ENCODE data around the gene NPTX1.

NPTX1 gene

DNA sequence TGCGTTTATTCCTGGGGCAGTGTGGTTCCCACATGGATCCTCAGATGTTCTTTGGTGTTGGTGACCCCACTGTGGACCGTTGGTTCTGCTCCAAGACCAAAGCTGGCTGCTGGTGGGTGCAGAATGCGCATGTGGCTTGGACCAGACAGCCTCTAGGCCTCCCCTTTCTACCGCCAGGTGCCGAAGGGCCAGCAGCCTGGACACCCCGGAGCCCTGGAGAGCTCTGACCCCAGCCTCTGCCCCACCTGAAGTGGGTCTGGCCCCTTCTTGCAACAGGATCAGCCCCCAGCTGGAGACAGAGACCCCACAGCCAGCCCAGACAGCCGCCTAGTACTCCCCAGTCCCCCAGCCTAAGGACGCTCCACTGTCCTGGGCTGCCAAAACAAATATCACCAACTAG is 18.4 kb downstream of the NPTX1 start:
- no peak for DNase-seq (ENCODE audit: low spot score)

DNA sequence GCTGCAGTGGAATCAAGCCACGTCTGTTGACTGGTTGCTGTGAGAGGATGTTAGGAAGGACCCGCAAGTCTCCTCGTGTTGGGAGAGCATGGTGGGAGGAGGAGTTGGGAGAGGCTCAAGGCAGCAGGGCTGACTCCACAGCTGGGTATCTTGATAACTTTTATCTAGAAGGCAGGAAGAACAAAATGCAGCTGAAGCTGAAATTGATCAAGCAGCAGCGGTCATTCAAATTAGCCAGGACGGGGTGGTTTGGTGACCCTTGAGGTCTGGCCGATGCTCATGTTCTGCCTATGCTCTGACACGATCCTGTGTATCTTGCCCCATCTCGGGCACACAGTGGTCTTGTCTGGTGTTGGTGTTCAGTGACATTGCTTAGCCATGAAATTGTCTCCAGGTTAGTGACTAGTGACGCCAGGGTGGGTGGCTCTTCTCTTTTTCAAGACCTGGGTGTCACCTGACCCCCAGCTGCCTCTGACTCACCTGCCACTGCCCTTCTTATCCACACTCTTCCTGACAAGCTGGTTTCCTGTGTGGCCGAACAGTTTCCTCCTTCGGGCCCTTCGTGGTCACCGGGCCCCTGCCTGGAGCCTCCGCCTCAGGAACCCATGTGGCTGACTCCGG is 19.1 kb downstream of the NPTX1 start:
- DNase-seq (ENCODE audit: low spot score), result no peak

DNA sequence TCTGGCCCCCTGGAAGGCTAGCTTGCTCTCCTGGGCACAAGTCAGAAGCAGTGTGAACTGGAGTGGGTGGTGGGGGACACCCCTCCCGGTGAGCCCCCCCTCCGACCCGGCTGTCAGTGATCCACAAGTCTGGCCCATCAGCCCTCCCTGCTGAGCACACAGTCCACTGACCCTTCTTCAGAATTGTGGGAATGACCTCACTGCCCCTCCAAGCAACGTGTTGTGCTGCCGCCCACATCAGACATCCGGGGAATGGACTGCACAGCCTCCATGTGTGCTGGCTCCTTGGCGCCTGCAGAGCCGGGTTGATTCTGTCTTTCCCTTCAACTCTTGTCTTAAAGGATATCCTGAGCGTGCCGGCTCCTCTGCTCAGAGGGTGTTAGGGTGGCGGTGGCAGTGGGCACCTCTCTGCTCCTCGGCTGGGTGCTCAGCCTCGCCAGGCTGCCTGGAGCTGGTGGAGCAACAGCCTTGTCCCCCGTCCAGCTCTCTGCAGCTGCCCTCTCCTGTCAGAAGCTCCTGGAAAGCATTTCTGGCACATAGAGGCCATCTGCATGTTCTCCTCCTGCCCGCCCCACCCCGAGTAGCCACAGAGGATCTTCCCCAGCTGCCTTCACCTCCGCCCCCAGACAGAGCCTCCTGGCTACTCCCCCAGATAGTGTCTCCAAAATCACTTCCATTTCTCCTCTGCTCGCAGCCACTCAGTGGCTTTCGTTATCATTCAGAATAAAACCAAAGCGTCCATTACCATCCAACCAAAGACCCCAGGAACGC is 19.8 kb downstream of the NPTX1 start:
- DNase-seq (ENCODE audit: low spot score), result no peak

DNA sequence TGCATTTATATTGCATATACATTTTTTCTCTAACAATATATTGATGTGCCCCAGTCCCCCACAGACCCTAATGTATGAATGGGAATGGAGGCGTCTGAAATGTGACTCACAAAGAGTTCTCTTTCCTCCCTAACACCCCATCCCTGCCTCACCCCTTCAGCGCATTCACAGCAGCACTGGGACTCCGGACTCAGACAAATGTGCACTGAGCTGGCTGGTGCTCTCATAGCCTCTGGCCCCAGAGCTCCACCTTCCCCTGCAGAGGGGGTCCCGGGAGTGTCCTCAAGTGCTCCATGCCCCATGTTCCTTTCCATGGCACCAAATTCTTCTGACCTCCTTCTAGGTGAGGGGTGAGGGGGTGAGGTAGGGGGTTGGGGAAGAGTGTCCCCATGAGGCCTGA is 20.6 kb downstream of the NPTX1 start:
- DNase-seq (ENCODE audit: low spot score), result no peak

DNA sequence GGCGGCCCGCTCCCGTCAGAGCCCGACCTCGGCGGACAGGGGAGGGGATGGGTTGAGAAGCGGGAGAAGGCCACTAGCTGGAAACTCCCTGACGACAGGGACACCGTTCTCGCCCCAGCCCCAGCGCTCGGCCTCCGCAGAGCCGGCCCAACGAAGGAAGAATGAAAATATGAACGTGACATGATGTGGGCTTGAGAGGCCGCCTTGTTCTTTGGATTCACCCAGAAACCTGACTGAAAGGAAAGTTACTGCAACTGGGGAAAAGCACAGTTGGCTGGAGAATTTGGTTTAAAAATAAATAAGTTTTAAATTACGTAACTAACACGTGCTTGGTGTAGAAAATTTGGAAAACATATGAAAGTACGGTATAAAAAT is 21.1 kb downstream of the NPTX1 start:
- DNase-seq (ENCODE audit: low spot score), result peak; percentile 39

DNA sequence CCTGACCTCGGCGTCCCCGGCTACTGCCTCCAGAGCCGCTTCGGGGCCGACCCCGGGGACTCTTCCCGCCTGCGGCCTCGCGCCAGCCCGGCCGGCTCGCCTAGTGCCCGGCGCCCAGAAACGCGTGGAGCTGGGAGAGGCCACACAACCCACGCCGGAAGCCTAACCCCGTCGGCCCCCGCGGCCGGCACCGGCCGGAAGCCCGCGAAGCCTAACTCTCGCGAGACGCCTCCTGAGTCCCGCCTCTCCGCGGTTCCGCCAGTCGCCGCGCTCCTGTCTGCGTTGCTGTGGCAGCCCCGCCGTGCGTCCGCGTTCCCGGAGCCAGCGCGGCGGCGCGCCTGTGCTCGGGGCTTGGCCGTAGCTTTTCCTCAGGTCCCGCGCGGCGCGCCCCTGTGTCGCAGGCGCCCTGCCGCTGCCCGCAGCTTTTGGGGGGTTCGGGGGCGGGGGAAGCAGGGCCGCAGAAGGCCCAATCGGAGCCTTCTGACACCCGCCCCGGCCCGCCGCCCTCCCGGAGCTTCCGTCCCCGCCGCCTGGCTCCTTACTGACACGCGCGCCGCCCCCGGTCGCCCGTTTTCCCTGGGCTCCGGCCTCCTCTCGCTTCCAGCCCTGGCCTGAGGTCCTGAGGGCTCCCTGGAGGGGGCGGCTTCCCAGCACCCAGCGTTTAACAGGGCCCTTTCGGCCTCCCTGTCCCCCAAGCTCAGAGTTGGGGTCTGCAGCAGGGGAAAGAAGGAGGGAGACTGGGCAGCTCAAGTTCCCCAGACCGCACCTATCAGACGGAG is 21.7 kb downstream of the NPTX1 start:
- DNase-seq (ENCODE audit: low spot score), result peak; percentile 98

DNA sequence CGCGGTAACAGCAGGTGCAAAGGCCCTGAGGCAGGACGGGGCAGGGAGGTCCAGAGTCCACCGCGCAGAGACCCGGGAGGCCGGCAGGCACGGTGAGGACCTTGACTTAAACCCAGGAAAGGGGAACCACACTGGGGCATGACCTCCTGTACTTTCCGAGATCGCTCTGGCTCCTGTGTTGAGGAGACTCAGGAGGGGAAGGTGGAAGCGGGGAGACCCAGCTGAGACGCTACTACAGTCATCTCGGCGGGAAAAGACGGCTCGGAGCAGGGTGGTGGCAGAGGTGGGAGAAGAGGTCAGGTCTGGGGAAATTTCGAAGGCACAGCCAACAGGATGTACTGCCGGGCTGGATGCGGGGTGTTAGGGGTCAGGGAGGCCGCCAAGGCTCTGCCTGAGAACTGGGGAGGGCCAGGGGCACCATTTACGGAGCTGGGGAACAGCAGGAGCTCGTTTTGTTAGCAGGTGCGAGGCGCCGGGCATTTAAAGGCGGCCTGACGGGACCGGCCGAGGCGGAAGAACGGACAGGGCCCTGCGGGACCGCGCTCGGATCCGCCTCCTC is 22.3 kb downstream of the NPTX1 start:
- no peak for DNase-seq (ENCODE audit: low spot score)

DNA sequence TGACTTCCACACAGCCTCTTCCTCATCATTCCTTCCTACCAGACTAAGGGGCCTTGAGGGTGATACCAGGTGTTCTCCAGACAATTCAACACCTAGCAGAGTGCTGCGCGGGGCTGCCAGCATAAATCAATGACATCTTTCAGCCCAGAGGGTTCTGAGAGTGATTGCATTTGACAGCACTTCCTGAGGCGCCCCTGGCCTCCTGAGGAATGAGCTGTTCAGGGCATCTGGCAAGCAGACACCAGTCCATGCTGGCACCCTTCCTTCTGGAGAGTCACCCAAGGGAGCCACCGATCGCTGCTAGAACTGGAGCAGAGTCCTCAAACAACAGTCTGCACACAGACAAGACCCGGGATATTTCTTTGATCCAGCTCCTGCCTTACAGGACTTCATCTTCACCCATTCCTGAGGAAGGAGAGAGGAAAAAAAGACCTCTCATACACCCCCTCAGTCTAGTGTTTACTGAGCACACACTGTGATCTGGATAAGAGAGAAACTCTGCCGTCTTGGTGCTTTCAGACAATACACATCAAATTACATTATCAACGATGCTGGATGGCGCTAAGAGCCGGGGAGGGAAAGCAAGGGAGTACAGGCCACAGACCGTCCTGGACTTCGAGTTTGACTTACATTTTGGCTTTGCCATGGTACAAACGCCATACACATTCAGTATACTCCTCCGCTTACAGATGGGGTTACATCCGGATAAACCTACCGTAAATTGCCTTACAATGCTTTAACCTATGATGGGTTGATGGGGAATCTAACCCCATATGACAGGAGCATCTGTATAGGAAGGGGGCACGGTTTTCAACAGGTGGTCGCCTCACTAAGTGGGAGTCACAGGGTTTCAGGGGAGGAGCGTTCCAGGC is 23.0 kb downstream of the NPTX1 start:
- DNase-seq (ENCODE audit: low spot score), result no peak

DNA sequence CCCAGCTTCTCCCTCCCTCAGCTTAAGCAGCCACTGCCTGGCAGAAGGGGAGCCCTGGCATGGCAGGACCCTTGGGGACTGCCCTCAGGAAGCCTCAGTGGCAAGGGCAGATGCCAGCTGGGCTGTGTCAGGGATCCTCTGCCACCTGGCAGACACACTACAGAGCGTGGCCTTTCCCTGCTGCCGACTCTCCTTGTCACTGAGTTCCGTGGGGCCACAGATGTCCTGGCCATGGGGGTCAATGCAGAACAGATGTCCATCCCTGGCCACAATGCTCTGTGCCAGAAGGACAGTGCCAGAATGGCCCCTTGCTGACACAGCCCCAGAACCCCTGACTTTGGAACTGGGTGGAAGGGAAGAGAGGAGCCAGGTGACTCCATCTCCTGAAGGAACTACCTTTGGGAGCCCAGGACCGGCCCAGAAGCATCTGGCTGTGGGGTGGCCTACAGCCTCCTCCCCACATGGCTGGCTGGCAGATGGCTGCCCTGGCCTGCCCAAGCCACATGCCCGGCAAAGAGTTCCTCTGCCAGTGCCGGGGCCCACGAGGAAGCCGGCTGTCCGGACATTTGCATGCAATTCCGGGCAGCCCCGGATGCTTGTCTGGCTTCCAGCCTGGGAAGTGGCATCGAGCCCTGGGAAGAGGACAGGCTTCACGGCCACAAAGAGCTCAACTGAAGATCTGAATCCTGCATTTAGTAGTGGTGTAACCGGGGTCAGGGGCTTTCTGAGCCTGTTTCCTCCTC is 24.1 kb downstream of the NPTX1 start:
- no peak for DNase-seq (ENCODE audit: low spot score)

DNA sequence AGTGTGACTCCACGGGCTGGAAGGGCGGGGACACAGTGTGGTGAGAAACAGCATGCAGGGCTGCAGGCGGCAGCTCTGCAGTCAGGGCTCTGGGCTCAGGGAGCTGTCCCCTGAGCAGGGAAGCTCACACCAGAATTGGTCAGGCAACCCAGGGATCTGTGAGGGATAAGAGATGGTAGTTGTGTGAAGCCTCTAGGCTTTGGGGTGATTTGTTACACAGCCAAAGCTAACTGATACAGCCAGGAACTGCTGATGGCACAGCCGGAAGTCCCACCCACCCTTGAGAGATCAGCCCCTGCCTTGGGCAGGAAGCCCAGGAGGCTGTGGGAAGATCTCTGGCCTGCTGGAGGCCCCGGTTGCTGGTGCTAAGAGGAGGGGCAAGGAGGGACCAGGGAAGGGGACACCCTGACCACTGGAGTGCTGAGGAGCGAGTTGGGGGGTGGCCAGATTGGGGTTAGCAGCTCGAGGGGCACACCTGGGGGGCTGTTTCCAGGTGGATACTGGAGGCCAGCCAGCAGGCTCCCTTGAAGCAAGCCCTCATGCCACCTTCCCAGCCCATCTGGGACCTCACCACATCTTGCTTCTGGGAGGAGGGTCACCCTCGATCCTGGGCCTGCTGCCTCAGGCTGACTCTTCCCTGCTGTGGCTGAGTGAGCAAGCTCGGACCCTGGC is 25.2 kb downstream of the NPTX1 start:
- no peak for DNase-seq (ENCODE audit: low spot score)

DNA sequence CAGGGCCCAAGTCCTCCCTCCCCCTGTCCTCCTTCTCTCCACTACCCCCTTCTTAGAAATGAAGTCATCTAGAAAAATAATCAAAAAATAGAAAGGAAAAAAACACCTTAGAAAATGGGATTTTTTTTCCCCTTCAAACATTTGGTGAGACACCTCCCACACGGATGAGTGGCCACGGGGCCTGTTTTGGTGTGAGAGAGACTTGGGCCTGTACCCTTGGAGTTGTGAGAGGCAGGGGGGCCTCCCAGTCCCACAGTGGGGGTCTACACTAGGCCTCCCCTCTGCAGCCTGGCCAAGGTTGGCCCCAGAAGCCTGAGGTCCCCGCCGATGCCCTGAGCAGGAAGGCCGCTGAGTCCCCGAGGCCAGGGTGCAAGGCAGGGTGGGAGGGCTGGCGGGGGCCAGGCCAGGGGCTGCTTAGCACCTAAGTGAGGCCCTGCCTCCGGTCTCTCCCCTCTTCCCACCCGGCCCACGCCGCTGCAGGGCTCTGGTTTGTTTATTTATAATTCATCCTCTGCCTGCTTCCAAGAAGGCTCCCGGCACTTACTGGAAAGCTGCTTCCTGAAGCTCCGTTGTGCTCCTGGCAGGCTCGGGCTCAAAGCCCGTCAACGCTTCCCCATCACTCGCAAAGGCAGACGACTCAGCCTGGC is 26.4 kb downstream of the NPTX1 start:
- no peak for DNase-seq (ENCODE audit: low spot score)

DNA sequence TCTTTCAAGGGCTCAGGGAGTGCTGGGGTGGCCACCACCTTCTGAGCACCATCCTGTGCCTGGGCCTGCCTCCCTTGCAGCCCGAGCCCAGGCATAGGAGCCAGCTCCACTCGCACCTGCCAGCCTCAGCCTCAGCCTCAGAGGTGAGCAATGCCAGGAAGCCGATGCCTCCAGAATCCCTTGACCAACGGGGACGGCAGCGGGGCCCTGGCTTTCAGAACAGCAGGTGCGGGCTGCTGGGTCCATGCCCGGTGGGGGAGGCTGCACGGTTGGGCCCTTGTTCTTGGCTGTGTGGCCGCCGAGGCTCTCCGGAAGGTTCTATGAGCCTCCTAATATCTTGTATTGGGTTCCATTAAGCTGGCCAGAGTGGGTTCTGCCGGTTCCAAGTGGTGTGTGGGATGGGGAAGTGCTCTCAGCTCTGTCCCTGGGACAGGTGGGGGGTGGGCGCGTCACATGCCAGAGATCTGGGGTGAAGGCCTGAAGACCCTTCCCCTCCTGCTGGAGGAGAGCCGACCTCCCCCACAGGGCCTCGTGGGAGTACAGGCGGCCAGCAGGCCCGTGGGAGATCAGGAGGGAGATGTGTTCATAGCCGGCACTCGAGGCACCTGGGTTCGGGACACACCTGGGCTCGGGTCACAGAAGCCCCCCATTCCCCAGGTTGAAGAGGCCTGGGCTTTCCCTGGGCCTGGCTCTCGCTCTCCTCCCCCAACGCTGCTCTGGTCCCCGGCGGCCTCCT is 27.0 kb downstream of the NPTX1 start:
- no peak for DNase-seq (ENCODE audit: low spot score)

DNA sequence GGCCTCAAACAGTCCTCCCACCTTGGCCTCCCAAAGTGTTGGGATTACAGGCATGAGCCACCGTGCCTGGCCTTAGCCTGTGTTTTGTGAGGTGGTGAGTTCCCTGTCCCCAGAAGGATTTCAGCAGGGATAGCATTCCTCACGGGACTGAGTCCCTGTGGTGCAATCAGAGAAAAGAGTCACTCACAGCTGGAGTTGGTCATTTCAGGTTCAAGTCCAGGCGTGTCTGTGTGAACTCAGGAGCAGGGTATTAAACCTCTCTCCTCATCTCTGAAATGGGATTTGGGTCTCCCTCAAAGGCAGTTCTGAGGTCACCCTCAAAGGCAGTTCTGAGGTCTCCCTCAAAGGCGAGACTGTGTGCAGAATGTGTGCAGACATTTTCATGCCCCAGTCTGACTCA is 28.6 kb downstream of the NPTX1 start:
- no peak for DNase-seq (ENCODE audit: low spot score)

DNA sequence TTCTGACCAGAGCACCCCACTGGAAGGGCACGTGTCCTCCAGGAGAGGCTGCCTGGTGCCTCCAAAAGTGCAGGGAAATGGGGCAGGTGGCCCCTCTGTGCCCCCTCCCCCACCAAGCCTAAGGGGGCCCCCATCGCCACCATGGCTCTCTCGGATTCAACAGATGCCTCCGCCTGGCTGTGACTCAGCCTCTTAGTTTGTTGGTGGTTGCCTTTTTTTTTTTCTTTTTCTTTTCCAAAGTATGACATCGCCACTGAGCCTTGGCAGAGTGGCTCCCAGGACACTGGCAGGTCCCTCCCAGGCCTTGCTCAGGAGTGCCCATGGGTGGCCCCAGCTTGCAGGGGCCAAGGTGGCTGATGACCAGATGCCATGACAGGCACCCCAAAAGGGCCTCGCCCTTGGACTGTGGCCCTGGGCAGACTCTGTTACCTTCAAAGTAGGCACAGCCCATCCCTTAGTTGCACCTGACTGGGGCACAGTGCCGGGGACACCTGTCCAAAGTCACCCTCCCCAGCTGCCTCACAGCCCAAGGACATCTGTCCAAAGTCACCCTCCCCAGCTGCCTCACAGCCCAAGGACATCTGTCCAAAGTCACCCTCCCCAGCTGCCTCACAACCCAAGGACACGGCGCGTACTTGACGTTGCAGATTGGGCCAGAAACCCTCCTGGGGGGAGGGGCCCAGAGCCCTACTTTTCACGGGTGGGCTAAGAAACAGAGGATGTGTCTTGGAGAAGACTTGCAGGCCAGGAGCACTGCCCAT is 29.6 kb downstream of the NPTX1 start:
- no peak for DNase-seq (ENCODE audit: low spot score)

DNA sequence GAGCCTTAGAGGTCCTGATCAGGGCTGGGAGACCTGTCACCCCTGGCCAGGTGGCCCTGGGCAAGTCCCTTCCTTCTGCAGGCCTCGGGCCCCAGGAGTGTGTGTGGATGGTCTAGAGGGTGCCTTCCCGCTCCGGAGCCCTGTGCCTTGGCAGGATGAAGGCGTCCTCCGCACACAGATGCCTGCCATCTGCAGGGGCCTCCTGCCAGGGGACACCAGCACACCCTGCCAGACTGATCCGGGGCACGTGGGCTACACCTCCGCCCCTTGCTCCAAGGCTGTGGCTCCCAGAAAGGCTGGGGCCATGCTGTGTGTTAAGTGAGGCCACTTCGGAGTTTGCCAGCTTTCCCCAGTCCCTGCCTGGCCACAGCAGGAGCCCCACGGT is 30.7 kb downstream of the NPTX1 start:
- DNase-seq (ENCODE audit: low spot score), result no peak

DNA sequence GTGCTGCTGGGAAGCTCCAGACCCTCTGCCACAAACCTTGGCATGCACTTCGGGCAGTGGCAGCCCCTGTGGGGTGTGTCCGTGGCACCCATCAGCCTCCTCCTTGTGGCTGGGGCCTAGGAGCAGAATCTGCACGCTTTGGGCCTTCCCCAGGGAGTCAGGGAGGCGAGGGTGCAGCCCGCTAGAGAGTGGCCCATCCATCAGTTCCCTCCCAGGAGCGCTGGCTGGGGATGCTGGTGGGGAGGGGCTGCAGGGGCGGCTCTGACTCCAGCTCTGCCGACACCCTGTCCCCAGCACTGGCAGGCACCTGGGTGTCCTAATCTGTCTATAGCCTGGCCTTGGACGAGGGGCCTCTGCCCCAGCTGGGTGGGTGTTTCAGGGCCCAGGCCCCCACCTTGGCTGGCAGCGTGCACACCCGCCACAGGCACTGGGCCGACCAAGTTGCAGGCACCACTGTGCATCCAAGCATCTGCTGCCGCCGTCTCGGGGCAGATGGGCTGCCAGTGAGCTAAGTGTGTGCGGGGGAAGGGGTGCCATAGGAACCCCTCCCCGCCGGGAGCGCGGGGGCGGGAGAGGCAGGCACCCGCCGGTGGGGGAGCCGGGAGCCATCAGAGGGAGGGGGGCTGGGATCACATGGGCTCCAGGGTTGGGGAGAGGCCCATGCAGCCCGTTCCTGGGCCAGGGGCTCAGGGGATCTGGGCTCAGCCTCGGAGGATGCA is 31.2 kb downstream of the NPTX1 start:
- no peak for DNase-seq (ENCODE audit: low spot score)

DNA sequence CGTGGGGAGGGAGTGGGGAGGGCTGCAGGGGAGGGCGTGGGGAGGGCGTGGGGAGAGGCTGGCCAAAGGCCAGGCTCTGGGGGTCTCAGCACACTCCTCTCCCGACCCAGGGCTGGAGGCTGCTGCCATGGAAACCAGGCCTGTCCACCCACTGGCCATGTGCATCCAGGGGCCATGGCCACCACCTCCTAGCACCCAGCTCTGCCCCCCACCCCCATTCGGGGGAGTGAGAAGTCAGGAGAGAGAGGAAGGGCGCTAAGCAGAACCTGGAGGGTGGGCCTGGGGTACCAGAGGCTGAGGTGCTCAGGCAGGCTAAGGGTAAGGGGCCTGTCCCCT is 31.8 kb downstream of the NPTX1 start:
- DNase-seq (ENCODE audit: low spot score), result no peak

Data from activated CD4-positive, alpha-beta T cell treated with anti-CD3 and anti-CD28 coated beads, Interleukin-2, Interleukin-4, amounts not matched to agents 100 ng/mL and 50 ng/mL, durations not matched to agents 16 hours and 8 hours (primary cell).